ENCODE data around the gene PLOD1.
"Not testable (repeated sequence)": the region's sequence is repeated elsewhere in the genome, so short reads cannot be mapped to it uniquely, and the experiment has no call there.

Gene PLOD1

DNA sequence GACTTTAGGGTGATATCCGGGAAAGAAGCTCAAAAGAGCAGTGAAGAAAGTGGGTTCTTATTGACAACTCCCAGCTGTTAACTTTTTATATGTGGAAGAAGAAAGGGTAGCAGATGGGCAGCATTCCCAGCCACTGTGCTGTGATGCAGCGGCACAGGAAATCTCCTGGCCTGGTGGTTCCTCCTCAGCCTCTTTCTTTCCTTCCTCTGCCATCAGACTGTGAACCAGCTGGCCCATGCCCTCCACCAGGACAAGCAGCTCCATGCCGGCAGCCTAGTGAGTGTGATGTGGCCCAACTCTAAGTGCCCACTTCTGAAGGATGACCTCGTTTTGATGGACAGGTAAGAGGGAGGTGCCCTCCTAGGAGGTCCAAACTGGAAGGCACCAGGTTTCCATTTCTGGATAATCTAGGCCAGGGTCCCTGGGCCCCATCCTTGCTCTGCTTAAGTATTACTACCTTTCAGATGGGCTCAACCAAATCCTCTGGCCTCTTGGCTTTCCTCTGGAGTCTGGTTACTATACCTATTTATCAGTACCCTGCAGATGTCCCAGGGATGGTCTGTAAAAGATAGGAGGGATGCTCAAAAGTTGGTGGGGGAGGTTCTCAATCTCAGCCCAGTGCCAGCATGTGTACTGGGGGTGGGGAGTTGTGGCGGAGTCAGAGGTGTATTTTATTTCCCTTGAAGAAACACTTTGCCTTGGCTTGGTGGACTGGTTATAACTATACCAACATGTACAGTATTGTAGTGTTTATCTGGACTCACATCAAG is 62.7 kb downstream of the PLOD1 start:
- H3K36me3 ChIP-seq (ENCODE audit: control insufficient read depth, insufficient read depth, low read length), result peaks cover 81% of the 10 kb centered on the region
- no peaks in the 10 kb centered on the region for H3K27me3 ChIP-seq (ENCODE audit: control insufficient read depth, insufficient read depth, low read length)
- H3K9me3 ChIP-seq (ENCODE audit: control insufficient read depth, insufficient read depth, low read length), result no peaks in the 10 kb centered on the region
- H3K27ac ChIP-seq (ENCODE audit: low read depth, low read length), result no peak overlapping the region
- H3K9ac ChIP-seq (ENCODE audit: low read depth, low read length), result no peak overlapping the region
- no peaks in the 10 kb centered on the region for H3K4me1 ChIP-seq (ENCODE audit: control insufficient read depth, insufficient read depth, low read length)
- H3K4me3 ChIP-seq (ENCODE audit: low read depth, low read length), result no peak overlapping the region

- Histone ChIP-seq H3K27ac (ENCODE audit: low read depth, low read length) (no peak overlapping the region), H3K4me3 (ENCODE audit: low read depth, low read length) (no peak overlapping the region), H3K9me3 (ENCODE audit: control insufficient read depth, insufficient read depth, low read length) (no peaks in the 10 kb centered on the region), H3K27me3 (ENCODE audit: control insufficient read depth, insufficient read depth, low read length) (no peaks in the 10 kb centered on the region), H3K4me1 (ENCODE audit: control insufficient read depth, insufficient read depth, low read length) (no peaks in the 10 kb centered on the region), H3K36me3 (ENCODE audit: control insufficient read depth, insufficient read depth, low read length) (peaks cover 81% of the 10 kb centered on the region), H3K9ac (ENCODE audit: low read depth, low read length) (no peak overlapping the region)
These were observed 64.1 kb downstream of the PLOD1 start for GRCh38 chr1:11998636-11999035.

DNA sequence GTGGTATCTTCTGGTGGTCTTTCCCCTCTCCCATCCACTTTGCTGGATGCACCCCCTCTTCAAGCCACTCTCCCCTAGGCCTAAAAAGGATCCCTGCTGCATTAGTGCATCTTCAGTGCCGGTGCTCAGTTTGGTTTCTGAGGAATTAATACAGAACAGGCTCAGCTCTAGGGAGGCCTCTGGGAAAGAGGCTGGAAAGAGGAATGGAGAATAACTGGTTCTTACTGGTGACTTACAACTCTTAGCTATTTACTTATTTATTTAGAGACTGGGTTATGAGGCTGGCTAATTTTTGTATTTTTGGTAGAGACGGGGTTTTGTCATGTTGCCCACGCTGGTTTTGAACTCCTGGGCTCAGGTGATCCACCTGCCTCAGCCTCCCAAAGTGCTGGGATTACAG is 64.7 kb downstream of the PLOD1 start:
- no peaks in the 10 kb centered on the region for H3K27me3 ChIP-seq (ENCODE audit: control insufficient read depth, insufficient read depth, low read length)
- no peaks in the 10 kb centered on the region for H3K9me3 ChIP-seq (ENCODE audit: control insufficient read depth, insufficient read depth, low read length)
- no peak overlapping the region for H3K4me3 ChIP-seq (ENCODE audit: low read depth, low read length)
- no peak overlapping the region for H3K9ac ChIP-seq (ENCODE audit: low read depth, low read length)
- H3K36me3 ChIP-seq (ENCODE audit: control insufficient read depth, insufficient read depth, low read length), result peaks cover 82% of the 10 kb centered on the region
- no peak overlapping the region for H3K27ac ChIP-seq (ENCODE audit: low read depth, low read length)
- H3K4me1 ChIP-seq (ENCODE audit: control insufficient read depth, insufficient read depth, low read length), result no peaks in the 10 kb centered on the region

DNA sequence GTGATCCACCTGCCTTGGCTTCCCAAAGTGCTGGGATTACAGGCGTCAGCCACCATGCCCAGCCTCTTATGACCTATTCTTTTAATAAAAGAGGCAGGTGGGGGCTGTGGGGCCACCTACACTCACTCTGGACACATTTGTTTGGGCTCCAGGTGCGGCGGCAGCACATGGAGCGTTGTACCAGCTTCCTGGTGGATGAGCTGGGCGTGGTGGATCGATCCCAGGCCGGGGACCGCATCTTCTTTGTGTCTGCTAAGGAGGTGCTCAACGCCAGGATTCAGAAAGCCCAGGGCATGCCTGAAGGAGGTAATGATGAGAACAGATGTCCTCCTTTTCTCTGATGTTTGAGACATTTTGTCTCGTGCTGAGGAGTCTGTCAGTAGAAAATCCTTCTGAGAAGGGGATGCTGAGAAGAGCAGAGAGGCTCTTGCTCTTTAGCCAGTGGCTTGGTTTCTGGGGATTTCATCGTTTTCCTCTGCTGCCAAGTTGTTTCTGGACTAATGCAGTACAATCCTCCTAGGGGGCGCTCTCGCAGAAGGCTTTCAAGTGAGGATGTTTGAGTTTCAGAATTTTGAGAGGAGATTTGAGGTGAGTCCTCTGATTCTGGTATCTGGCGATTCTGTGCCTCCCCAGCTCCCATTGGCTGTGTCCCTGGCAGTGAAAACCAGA is 66.9 kb downstream of the PLOD1 start:
- Histone ChIP-seq H3K4me1 (ENCODE audit: control insufficient read depth, insufficient read depth, low read length) (no peaks in the 10 kb centered on the region), H3K27ac (ENCODE audit: low read depth, low read length) (peak overlapping the region; percentile 20), H3K4me3 (ENCODE audit: low read depth, low read length) (no peak overlapping the region), H3K27me3 (ENCODE audit: control insufficient read depth, insufficient read depth, low read length) (no peaks in the 10 kb centered on the region), H3K9ac (ENCODE audit: low read depth, low read length) (no peak overlapping the region), H3K9me3 (ENCODE audit: control insufficient read depth, insufficient read depth, low read length) (no peaks in the 10 kb centered on the region), H3K36me3 (ENCODE audit: control insufficient read depth, insufficient read depth, low read length) (peaks cover 84% of the 10 kb centered on the region)

GRCh38 chr1:12001996-12002493 is 67.5 kb downstream of the PLOD1 start:
- Histone ChIP-seq H3K36me3 (ENCODE audit: control insufficient read depth, insufficient read depth, low read length) (peaks cover 84% of the 10 kb centered on the region), H3K9ac (ENCODE audit: low read depth, low read length) (no peak overlapping the region), H3K27ac (ENCODE audit: low read depth, low read length) (no peak overlapping the region), H3K4me3 (ENCODE audit: low read depth, low read length) (no peak overlapping the region), H3K9me3 (ENCODE audit: control insufficient read depth, insufficient read depth, low read length) (no peaks in the 10 kb centered on the region), H3K4me1 (ENCODE audit: control insufficient read depth, insufficient read depth, low read length) (no peaks in the 10 kb centered on the region), H3K27me3 (ENCODE audit: control insufficient read depth, insufficient read depth, low read length) (no peaks in the 10 kb centered on the region)

- Histone ChIP-seq H3K9ac (ENCODE audit: low read depth, low read length) (no peak overlapping the region), H3K9me3 (ENCODE audit: control insufficient read depth, insufficient read depth, low read length) (no peaks in the 10 kb centered on the region), H3K36me3 (ENCODE audit: control insufficient read depth, insufficient read depth, low read length) (peaks cover 79% of the 10 kb centered on the region), H3K27ac (ENCODE audit: low read depth, low read length) (no peak overlapping the region), H3K4me1 (ENCODE audit: control insufficient read depth, insufficient read depth, low read length) (no peaks in the 10 kb centered on the region), H3K27me3 (ENCODE audit: control insufficient read depth, insufficient read depth, low read length) (no peaks in the 10 kb centered on the region), H3K4me3 (ENCODE audit: low read depth, low read length) (no peak overlapping the region)
These were observed 69.2 kb downstream of the PLOD1 start for GRCh38 chr1:12003762-12004161.

DNA sequence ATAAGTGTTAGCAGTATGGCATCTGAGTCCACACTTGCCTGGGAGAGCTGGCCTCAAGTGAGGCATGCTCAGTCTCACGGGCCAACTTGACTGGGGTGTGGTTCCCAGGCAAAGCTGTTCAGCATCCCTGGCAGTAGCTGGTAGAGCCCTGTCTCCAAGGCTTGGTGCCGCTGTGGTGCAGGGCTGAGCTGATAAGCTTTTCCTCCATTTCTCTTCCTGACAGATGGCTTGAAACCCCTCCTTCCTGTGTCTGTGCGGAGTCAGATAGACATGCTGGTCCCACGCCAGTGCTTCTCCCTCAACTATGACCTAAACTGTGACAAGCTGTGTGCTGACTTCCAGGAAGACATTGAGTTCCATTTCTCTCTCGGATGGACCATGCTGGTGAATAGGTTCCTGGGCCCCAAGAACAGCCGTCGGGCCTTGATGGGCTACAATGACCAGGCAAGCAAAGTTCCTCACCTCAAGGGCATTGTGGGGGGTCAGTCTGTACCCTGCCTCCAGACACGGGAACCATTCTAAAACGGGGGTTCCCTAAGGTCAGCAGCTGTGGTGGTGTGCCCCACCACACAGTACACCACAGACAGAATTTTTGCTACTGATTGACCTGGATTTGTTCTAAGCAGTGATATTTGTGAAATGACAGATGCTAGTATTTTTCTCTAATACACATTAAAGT is 71.1 kb downstream of the PLOD1 start:
- Histone ChIP-seq H3K9me3 (ENCODE audit: control insufficient read depth, insufficient read depth, low read length) (no peaks in the 10 kb centered on the region), H3K36me3 (ENCODE audit: control insufficient read depth, insufficient read depth, low read length) (peaks cover 83% of the 10 kb centered on the region), H3K4me3 (ENCODE audit: low read depth, low read length) (no peak overlapping the region), H3K27ac (ENCODE audit: low read depth, low read length) (no peak overlapping the region), H3K27me3 (ENCODE audit: control insufficient read depth, insufficient read depth, low read length) (no peaks in the 10 kb centered on the region), H3K9ac (ENCODE audit: low read depth, low read length) (no peak overlapping the region), H3K4me1 (ENCODE audit: control insufficient read depth, insufficient read depth, low read length) (no peaks in the 10 kb centered on the region)

DNA sequence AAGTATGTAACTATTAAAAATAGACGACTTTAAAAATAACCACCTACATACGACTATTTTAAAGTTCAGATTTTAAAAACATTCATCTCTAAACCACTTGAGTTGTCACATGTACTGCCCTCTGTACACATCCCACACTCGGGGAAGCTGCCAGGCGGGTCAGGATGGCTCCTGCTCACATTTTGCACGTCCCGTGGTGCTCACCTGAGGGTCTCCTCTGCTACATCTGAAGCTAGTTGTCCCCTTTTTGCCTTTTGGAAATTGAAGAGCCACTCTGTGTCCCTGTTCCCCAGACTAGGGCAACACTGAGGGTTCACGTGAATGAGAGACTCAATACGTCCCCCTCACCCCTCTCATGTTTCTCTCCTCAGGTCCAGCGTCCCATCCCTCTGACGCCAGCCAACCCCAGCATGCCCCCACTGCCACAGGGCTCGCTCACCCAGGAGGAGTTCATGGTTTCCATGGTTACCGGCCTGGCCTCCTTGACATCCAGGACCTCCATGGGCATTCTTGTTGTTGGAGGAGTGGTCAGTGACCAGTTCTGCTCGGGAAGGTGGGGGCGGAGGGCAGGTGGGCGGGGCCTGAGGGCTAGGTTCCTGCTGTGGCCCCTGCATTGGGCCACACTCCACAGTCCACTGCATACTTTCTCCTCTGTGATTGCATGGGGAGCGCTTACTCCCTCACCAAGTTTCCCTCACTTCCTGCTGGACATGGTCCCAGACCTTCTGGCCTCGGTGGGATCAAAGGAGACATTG is 71.8 kb downstream of the PLOD1 start:
- Histone ChIP-seq H3K4me1 (ENCODE audit: control insufficient read depth, insufficient read depth, low read length) (no peaks in the 10 kb centered on the region), H3K9me3 (ENCODE audit: control insufficient read depth, insufficient read depth, low read length) (no peaks in the 10 kb centered on the region), H3K27ac (ENCODE audit: low read depth, low read length) (no peak overlapping the region), H3K9ac (ENCODE audit: low read depth, low read length) (no peak overlapping the region), H3K36me3 (ENCODE audit: control insufficient read depth, insufficient read depth, low read length) (peaks cover 85% of the 10 kb centered on the region), H3K4me3 (ENCODE audit: low read depth, low read length) (no peak overlapping the region), H3K27me3 (ENCODE audit: control insufficient read depth, insufficient read depth, low read length) (no peaks in the 10 kb centered on the region)

- no peak overlapping the region for H3K4me3 ChIP-seq (ENCODE audit: low read depth, low read length)
- H3K27me3 ChIP-seq (ENCODE audit: control insufficient read depth, insufficient read depth, low read length), result no peaks in the 10 kb centered on the region
- H3K9ac ChIP-seq (ENCODE audit: low read depth, low read length), result no peak overlapping the region
- no peaks in the 10 kb centered on the region for H3K9me3 ChIP-seq (ENCODE audit: control insufficient read depth, insufficient read depth, low read length)
- H3K27ac ChIP-seq (ENCODE audit: low read depth, low read length), result no peak overlapping the region
- H3K36me3 ChIP-seq (ENCODE audit: control insufficient read depth, insufficient read depth, low read length), result peaks cover 85% of the 10 kb centered on the region
- no peaks in the 10 kb centered on the region for H3K4me1 ChIP-seq (ENCODE audit: control insufficient read depth, insufficient read depth, low read length)
These were observed 72.7 kb downstream of the PLOD1 start for GRCh38 chr1:12007204-12007603.

DNA sequence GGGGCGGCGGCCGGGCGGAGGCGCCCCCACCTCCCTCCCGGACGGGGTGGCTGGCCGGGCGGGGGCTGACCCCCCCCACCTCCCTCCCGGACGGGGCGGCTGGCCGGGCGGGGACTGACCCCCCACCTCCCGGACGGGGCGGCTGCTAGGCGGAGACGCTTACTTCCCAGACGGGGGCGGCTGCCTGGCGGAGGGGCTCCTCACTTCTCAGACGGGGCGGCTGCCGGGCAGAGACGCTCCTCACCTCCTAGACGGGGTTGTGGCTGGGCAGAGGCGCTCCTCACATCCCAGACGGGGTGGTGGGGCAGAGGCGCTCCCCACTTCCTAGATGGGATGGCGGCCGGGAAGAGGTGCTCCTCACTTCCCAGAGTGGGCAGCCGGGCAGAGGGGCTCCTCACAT is 73.8 kb downstream of the PLOD1 start:
- H3K4me1 ChIP-seq (ENCODE audit: control insufficient read depth, insufficient read depth, low read length); H3K9me3 ChIP-seq (ENCODE audit: control insufficient read depth, insufficient read depth, low read length); H3K27me3 ChIP-seq (ENCODE audit: control insufficient read depth, insufficient read depth, low read length); H3K9ac ChIP-seq (ENCODE audit: low read depth, low read length); H3K27ac ChIP-seq (ENCODE audit: low read depth, low read length); H3K4me3 ChIP-seq (ENCODE audit: low read depth, low read length): not testable (repeated sequence)
- peaks cover 83% of the 10 kb centered on the region for H3K36me3 ChIP-seq (ENCODE audit: control insufficient read depth, insufficient read depth, low read length)

Data from HUES48 (cell line).